ENCODE results near the gene RHBDL1.

The RHBDL1 gene

GRCh38 chr16:706189-707061 lies 31.0 kb downstream of the RHBDL1 start:
- no peak overlapping the region for H3K4me2 ChIP-seq (ENCODE audit: low read depth, low read length, poor library complexity, severe bottlenecking)
- no peaks in the 10 kb centered on the region for H3F3A ChIP-seq (ENCODE audit: insufficient read depth)
- TF ChIP-seq EZH2phosphoT487 (conservative IDR thresholded peaks at IDR 0.05; ENCODE audit: low read length) = no peak
- TF ChIP-seq, protein P1, sequence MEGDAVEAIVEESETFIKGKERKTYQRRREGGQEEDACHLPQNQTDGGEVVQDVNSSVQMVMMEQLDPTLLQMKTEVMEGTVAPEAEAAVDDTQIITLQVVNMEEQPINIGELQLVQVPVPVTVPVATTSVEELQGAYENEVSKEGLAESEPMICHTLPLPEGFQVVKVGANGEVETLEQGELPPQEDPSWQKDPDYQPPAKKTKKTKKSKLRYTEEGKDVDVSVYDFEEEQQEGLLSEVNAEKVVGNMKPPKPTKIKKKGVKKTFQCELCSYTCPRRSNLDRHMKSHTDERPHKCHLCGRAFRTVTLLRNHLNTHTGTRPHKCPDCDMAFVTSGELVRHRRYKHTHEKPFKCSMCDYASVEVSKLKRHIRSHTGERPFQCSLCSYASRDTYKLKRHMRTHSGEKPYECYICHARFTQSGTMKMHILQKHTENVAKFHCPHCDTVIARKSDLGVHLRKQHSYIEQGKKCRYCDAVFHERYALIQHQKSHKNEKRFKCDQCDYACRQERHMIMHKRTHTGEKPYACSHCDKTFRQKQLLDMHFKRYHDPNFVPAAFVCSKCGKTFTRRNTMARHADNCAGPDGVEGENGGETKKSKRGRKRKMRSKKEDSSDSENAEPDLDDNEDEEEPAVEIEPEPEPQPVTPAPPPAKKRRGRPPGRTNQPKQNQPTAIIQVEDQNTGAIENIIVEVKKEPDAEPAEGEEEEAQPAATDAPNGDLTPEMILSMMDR (IDR thresholded peaks at IDR 0.05; ENCODE audit: insufficient read depth, low read length, poor library complexity, severe bottlenecking) = no peak
- H3K9me2 ChIP-seq (replicated peaks; ENCODE audit: insufficient read depth, low read length) = no peaks in the 10 kb centered on the region
- no peaks in the 10 kb centered on the region for H3K9me3 ChIP-seq (ENCODE audit: insufficient read depth, low read length)
- no peak overlapping the region for H3K9ac ChIP-seq (ENCODE audit: low read length)
- no peak overlapping the region for H2AFZ ChIP-seq (ENCODE audit: low read depth, low read length, severe bottlenecking)
- no peaks in the 10 kb centered on the region for H3K36me3 ChIP-seq (ENCODE audit: low read length)
- no peak overlapping the region for H3K4me3 ChIP-seq (ENCODE audit: insufficient read depth, low read length, poor library complexity, severe bottlenecking)
- H4K20me1 ChIP-seq (ENCODE audit: low read depth, low read length) = no peaks in the 10 kb centered on the region
- no peaks in the 10 kb centered on the region for H3K27me3 ChIP-seq (ENCODE audit: low read length)
- H3K27ac ChIP-seq (ENCODE audit: low read depth, low read length) = no peak overlapping the region
- H3K79me2 ChIP-seq (ENCODE audit: insufficient read depth, low read length) = no peaks in the 10 kb centered on the region

- Histone ChIP-seq H3K27me3 (ENCODE audit: low read length) (no peaks in the 10 kb centered on the region), H3K27ac (ENCODE audit: low read depth, low read length) (no peak overlapping the region), H3K36me3 (ENCODE audit: low read length) (no peaks in the 10 kb centered on the region), H3K9me2 (replicated peaks; ENCODE audit: insufficient read depth, low read length) (no peaks in the 10 kb centered on the region), H3F3A (ENCODE audit: insufficient read depth) (no peaks in the 10 kb centered on the region), H3K9ac (ENCODE audit: low read length) (no peak overlapping the region), H3K4me3 (ENCODE audit: insufficient read depth, low read length, poor library complexity, severe bottlenecking) (no peak overlapping the region), H2AFZ (ENCODE audit: low read depth, low read length, severe bottlenecking) (no peak overlapping the region), H3K4me2 (ENCODE audit: low read depth, low read length, poor library complexity, severe bottlenecking) (no peak overlapping the region), H4K20me1 (ENCODE audit: low read depth, low read length) (no peaks in the 10 kb centered on the region), H3K9me3 (ENCODE audit: insufficient read depth, low read length) (no peaks in the 10 kb centered on the region), H3K79me2 (ENCODE audit: insufficient read depth, low read length) (no peaks in the 10 kb centered on the region)
- TF ChIP-seq EZH2phosphoT487 (conservative IDR thresholded peaks at IDR 0.05; ENCODE audit: low read length) = no peak
- TF ChIP-seq, protein P1 (IDR thresholded peaks at IDR 0.05; ENCODE audit: insufficient read depth, low read length, poor library complexity, severe bottlenecking) = no peak
Measured at GRCh38 chr16:707062-707538, 31.6 kb downstream of the RHBDL1 start.

DNA sequence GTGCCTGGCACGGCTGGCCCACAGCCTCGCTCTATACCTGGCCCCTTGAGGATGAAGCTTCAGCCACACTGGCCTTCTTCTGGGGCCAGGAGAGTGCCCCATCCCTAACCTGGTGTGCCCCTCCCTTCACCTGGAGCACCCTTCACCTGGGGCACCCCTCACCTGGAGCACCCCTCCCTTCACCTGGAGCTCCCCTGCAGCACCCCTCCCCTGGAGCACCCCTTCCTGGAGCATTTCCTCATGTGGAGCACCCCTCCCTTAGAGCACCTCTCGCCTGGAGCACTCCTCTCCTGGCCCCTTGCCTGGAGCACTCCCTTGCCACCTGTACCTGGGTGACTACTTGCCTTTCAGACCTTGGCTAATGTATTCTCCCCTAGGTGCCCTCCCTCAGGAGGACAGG lies 32.5 kb downstream of the RHBDL1 start:
- no peaks in the 10 kb centered on the region for H3F3A ChIP-seq (ENCODE audit: insufficient read depth)
- H3K9ac ChIP-seq (ENCODE audit: low read length) = no peak overlapping the region
- no peak overlapping the region for H3K27ac ChIP-seq (ENCODE audit: low read depth, low read length)
- H3K4me3 ChIP-seq (ENCODE audit: insufficient read depth, low read length, poor library complexity, severe bottlenecking) = no peak overlapping the region
- no peaks in the 10 kb centered on the region for H4K20me1 ChIP-seq (ENCODE audit: low read depth, low read length)
- no peaks in the 10 kb centered on the region for H3K79me2 ChIP-seq (ENCODE audit: insufficient read depth, low read length)
- no peaks in the 10 kb centered on the region for H3K9me2 ChIP-seq (replicated peaks; ENCODE audit: insufficient read depth, low read length)
- H2AFZ ChIP-seq (ENCODE audit: low read depth, low read length, severe bottlenecking) = no peak overlapping the region
- no peaks in the 10 kb centered on the region for H3K36me3 ChIP-seq (ENCODE audit: low read length)
- no peak overlapping the region for H3K4me2 ChIP-seq (ENCODE audit: low read depth, low read length, poor library complexity, severe bottlenecking)
- H3K9me3 ChIP-seq (ENCODE audit: insufficient read depth, low read length) = no peaks in the 10 kb centered on the region
- TF ChIP-seq, protein P1 (IDR thresholded peaks at IDR 0.05; ENCODE audit: insufficient read depth, low read length, poor library complexity, severe bottlenecking) = no peak
- TF ChIP-seq EZH2phosphoT487 (conservative IDR thresholded peaks at IDR 0.05; ENCODE audit: low read length) = no peak
- H3K27me3 ChIP-seq (ENCODE audit: low read length) = no peaks in the 10 kb centered on the region

Measured in SU-DHL-6 (cell line).